HG03060 (cell line): ENCODE measurements around the gene AS3MT.
"Not testable (repeated sequence)": the region's sequence is repeated elsewhere in the genome, so short reads cannot be mapped to it uniquely, and the experiment has no call there.

ENCODE experiments used
- ATAC-seq: cut with Tn5 transposase; IDR thresholded peaks from one replicate; pipeline ENCODE4 v1.9.1; 2021; ENCODE audit warnings: low read depth, moderate number of reproducible peaks; ENCODE audit not compliant: unreplicated experiment

Gene AS3MT

GRCh38 chr10:102869258-102870198, at the start of gene AS3MT:
TSS of gene AS3MT (plus strand) at chr10:102869470. CDS start at chr10:102869593, 123 bp downstream.
- no peak for ATAC-seq

GRCh38 chr10:102820008-102820407, 49.3 kb upstream of the AS3MT start:
- ATAC-seq = not testable (repeated sequence)

GRCh38 chr10:102822222-102822621, 47.0 kb upstream of the AS3MT start:
- ATAC-seq = no peak

- no peak for ATAC-seq
Observed at GRCh38 chr10:102824664-102825063, 44.6 kb upstream of the AS3MT start.

GRCh38 chr10:102826148-102826796, 43.0 kb upstream of the AS3MT start:
- no peak for ATAC-seq

- no peak for ATAC-seq
Observed at GRCh38 chr10:102827597-102827975, 41.7 kb upstream of the AS3MT start.

- no peak for ATAC-seq
Observed at GRCh38 chr10:102831322-102832071, 37.8 kb upstream of the AS3MT start.

- no peak for ATAC-seq
Observed at GRCh38 chr10:102832248-102832647, 37.0 kb upstream of the AS3MT start.

GRCh38 chr10:102832987-102833386, 36.3 kb upstream of the AS3MT start:
- no peak for ATAC-seq

- ATAC-seq = no peak
Observed at GRCh38 chr10:102834143-102834542, 35.1 kb upstream of the AS3MT start.

GRCh38 chr10:102835007-102835482, 34.2 kb upstream of the AS3MT start:
- no peak for ATAC-seq

- ATAC-seq = no peak
Observed at GRCh38 chr10:102837230-102837721, 32.0 kb upstream of the AS3MT start, which contains the start of gene CYP17A1. TSS of gene CYP17A1 (minus strand) at chr10:102837413. CDS start at chr10:102837361, 52 bp downstream.

- not testable (repeated sequence) for ATAC-seq
Observed at GRCh38 chr10:102838276-102838927, 30.9 kb upstream of the AS3MT start.

- ATAC-seq = no peak
Observed at GRCh38 chr10:102841827-102842345, 27.4 kb upstream of the AS3MT start.

- ATAC-seq = not testable (repeated sequence)
Observed at GRCh38 chr10:102843139-102843538, 26.1 kb upstream of the AS3MT start.

- ATAC-seq = not testable (repeated sequence)
Observed at GRCh38 chr10:102844190-102844776, 25.0 kb upstream of the AS3MT start.

- no peak for ATAC-seq
Observed at GRCh38 chr10:102845352-102845902, 23.8 kb upstream of the AS3MT start.

GRCh38 chr10:102850025-102850518, 19.2 kb upstream of the AS3MT start:
- no peak for ATAC-seq

GRCh38 chr10:102853237-102853636, 16.0 kb upstream of the AS3MT start:
- not testable (repeated sequence) for ATAC-seq
